Loucy (cell line): ENCODE data around the gene PPIA.

ENCODE experiments used
- EZH2phosphoT487 ChIP-seq: fragments of 200-600 bp; IDR thresholded peaks from 2 replicates; pipeline ENCODE4 v1.6.1; 2018; ENCODE audit warnings: antibody characterized with exemption, mild to moderate bottlenecking, moderate library complexity, borderline replicate concordance
- TF ChIP-seq, protein P1 (sequence below): fragments of 200-600 bp; sonication (generic); conservative IDR thresholded peaks from 2 replicates; pipeline ENCODE4 v1.5.1; 2014; ENCODE audit warnings: mild to moderate bottlenecking, antibody characterized with exemption, low read length

GRCh38 chr7:44796504-44797328, at the start of gene PPIA:
- TF ChIP-seq, protein P1, sequence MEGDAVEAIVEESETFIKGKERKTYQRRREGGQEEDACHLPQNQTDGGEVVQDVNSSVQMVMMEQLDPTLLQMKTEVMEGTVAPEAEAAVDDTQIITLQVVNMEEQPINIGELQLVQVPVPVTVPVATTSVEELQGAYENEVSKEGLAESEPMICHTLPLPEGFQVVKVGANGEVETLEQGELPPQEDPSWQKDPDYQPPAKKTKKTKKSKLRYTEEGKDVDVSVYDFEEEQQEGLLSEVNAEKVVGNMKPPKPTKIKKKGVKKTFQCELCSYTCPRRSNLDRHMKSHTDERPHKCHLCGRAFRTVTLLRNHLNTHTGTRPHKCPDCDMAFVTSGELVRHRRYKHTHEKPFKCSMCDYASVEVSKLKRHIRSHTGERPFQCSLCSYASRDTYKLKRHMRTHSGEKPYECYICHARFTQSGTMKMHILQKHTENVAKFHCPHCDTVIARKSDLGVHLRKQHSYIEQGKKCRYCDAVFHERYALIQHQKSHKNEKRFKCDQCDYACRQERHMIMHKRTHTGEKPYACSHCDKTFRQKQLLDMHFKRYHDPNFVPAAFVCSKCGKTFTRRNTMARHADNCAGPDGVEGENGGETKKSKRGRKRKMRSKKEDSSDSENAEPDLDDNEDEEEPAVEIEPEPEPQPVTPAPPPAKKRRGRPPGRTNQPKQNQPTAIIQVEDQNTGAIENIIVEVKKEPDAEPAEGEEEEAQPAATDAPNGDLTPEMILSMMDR: no peak
- no peak for TF ChIP-seq EZH2phosphoT487
